Liver (tissue), 9 donors: ENCODE data around the gene LRRN1. TPM values are rescaled to one million over a fixed set of nuclear protein-coding genes. Genes with fewer than 3 reads are reported as not detected.

Experiments
- DNase-seq: peaks from one replicate; pipeline ENCODE4 v3.0.0-alpha.2; 2017; ENCODE audit warnings: low spot score
- H3K27ac ChIP-seq, 2 donors: one replicate each; pipeline ENCODE4 v1.7.0; 2013; ENCODE audit warnings: inconsistent platforms in 2 of 2, low read length in 2 of 2, control low read depth in 1 of 2, low read depth in 1 of 2, mild to moderate bottlenecking in 1 of 2
- H3K27me3 ChIP-seq, 4 donors: one replicate each; pipeline versions ENCODE4 v1.6.1 to v1.7.0; 2013; ENCODE audit warnings: low read length in 3 of 4, inconsistent platforms in 1 of 4, mild to moderate bottlenecking in 1 of 4, moderate library complexity in 1 of 4; ENCODE audit not compliant: control insufficient read depth in 4 of 4, insufficient read depth in 4 of 4
- H3K36me3 ChIP-seq, 4 donors: one replicate each; pipeline versions ENCODE4 v1.6.1 to v1.7.0; 2013; ENCODE audit warnings: low read length in 3 of 4, mild to moderate bottlenecking in 3 of 4, low read depth in 1 of 4, moderate library complexity in 1 of 4; ENCODE audit not compliant: control insufficient read depth in 4 of 4, insufficient read depth in 3 of 4
- H3K4me1 ChIP-seq, 4 donors: one replicate each; pipeline versions ENCODE4 v1.6.1 to v1.7.0; 2013; ENCODE audit warnings: low read length in 3 of 4, mild to moderate bottlenecking in 3 of 4, moderate library complexity in 1 of 4; ENCODE audit not compliant: control insufficient read depth in 4 of 4, insufficient read depth in 4 of 4
- H3K4me3 ChIP-seq, 3 donors: one replicate each; pipeline versions ENCODE4 v1.6.1 to v1.7.0; 2013; ENCODE audit warnings: low read length in 3 of 3, control low read depth in 1 of 3, low read depth in 1 of 3, mild to moderate bottlenecking in 1 of 3
- H3K9ac ChIP-seq, 2 donors: one replicate each; pipeline ENCODE4 v1.7.0; 2013; ENCODE audit warnings: low read length in 2 of 2, mild to moderate bottlenecking in 2 of 2, moderate library complexity in 2 of 2, control low read depth in 1 of 2, low read depth in 1 of 2
- H3K9me3 ChIP-seq, 4 donors: one replicate each; pipeline versions ENCODE4 v1.6.1 to v1.7.0; 2013; ENCODE audit warnings: low read length in 3 of 4; ENCODE audit not compliant: control insufficient read depth in 4 of 4
- EGR1 ChIP-seq, 2 donors: IDR thresholded peaks; 2 replicates each; pipeline ENCODE4 v1.6.1; 2016 to 2018; ENCODE audit warnings: antibody characterized with exemption in 2 of 2, low read depth in 2 of 2
- FOXA1 ChIP-seq: IDR thresholded peaks from 2 replicates; pipeline ENCODE4 v1.6.1; 2016; ENCODE audit warnings: antibody characterized with exemption
- FOXA2 ChIP-seq: IDR thresholded peaks from 2 replicates; pipeline ENCODE4 v1.6.1; 2016; ENCODE audit warnings: antibody characterized with exemption
- GABPA ChIP-seq, 2 donors: IDR thresholded peaks in 1 of 2; conservative IDR thresholded peaks in 1 of 2; 2 replicates each; pipeline ENCODE4 v1.6.1; 2016; ENCODE audit warnings: antibody characterized with exemption in 2 of 2, mild to moderate bottlenecking in 1 of 2, moderate library complexity in 1 of 2
- HNF4A ChIP-seq, 2 donors: conservative IDR thresholded peaks; 2 replicates each; pipeline ENCODE4 v1.6.1; 2016; ENCODE audit warnings: antibody characterized with exemption in 2 of 2, mild to moderate bottlenecking in 2 of 2
- HNF4G ChIP-seq: IDR thresholded peaks from 2 replicates; pipeline ENCODE4 v1.6.1; 2016; ENCODE audit warnings: antibody characterized with exemption
- JUND ChIP-seq, 2 donors: IDR thresholded peaks; 2 replicates each; pipeline ENCODE4 v1.6.1; 2016; ENCODE audit warnings: antibody characterized with exemption in 2 of 2
- NR2F2 ChIP-seq: IDR thresholded peaks from 2 replicates; pipeline ENCODE4 v1.6.1; 2016; ENCODE audit warnings: antibody characterized with exemption
- RAD21 ChIP-seq, 2 donors: IDR thresholded peaks; 2 replicates each; pipeline ENCODE4 v1.6.1; 2016; ENCODE audit warnings: antibody characterized with exemption in 2 of 2, mild to moderate bottlenecking in 2 of 2
- RXRA ChIP-seq, 2 donors: IDR thresholded peaks; 2 replicates each; pipeline ENCODE4 v1.6.1; 2017 to 2018; ENCODE audit warnings: antibody characterized with exemption in 2 of 2, mild to moderate bottlenecking in 1 of 2
- SP1 ChIP-seq: IDR thresholded peaks from 2 replicates; pipeline ENCODE4 v1.6.1; 2018; ENCODE audit warnings: antibody characterized with exemption, mild to moderate bottlenecking
- TAF1 ChIP-seq: conservative IDR thresholded peaks from 2 replicates; pipeline ENCODE4 v1.6.1; 2016; ENCODE audit warnings: antibody characterized with exemption, mild to moderate bottlenecking
- YY1 ChIP-seq: IDR thresholded peaks from 2 replicates; pipeline ENCODE4 v1.6.1; 2016; ENCODE audit warnings: antibody characterized with exemption, mild to moderate bottlenecking
- WGBS: extraction: QIAGEN DNeasy Blood & Tissue Kit; methylation state at CpG from one replicate; pipeline ENCODE4 v1.1.7; 2013; 5-methylcytosine and 5-hydroxymethylcytosine counted together
- polyA plus RNA-seq, 2 donors: library from polyadenylated mRNA; stranded (reverse) in 1 of 2; unstranded in 1 of 2; fragments of 200-250 nt in 1 of 2; fragments of >200 nt in 1 of 2; fragmentation: Nextera tagmentation in 1 of 2; extraction: Ambion mirVana in 1 of 2; gene quantifications; one replicate each; pipeline versions ENCODE4 v1.2.1 to v1.2.3, GENCODE V29; 2013 to 2015
- total RNA-seq, 2 donors: library from RNA; depleted of rRNA; stranded (reverse); fragments of >200 nt; gene quantifications; one replicate each; pipeline ENCODE4 v1.2.3, GENCODE V29; 2014
- TF ChIP-seq, protein P1 (sequence below): IDR thresholded peaks from 2 replicates; pipeline ENCODE4 v1.6.1; 2016; ENCODE audit warnings: antibody characterized with exemption
- TF ChIP-seq, protein P2 (sequence below): IDR thresholded peaks from 2 replicates; pipeline ENCODE4 v1.6.1; 2016; ENCODE audit warnings: antibody characterized with exemption, mild to moderate bottlenecking
- TF ChIP-seq, protein P3 (sequence below): IDR thresholded peaks from 2 replicates; pipeline ENCODE4 v1.6.1; 2016; ENCODE audit warnings: antibody characterized with exemption
- donor health status: healthy.
- donor health status: healthy.
- donor health status: healthy.
- donor health status: healthy.
- donor health status: healthy.

LRRN1 gene
- total and polyA plus RNA-seq, 4 donors = 0.14 to 0.59 (median 0.27) TPM

DNA sequence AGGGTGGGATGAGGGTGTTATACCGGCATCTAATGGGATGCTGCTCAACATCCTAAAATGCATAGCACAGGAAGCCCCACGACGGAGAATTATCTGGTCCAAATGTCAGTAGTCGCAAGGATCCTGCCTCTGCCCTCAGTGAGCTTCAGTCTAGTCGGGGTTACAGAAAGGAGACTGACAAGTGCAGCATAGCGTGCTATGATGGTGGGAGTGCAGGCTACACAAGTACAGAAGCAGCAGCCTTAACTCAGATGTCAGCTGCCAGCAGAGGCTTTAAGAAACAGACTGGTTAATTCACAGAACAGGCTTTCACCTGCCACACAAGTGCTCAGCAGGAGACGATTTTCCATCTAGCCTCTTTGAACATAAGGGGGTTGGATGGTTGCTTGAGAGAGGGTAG, 6.9 kb downstream of the LRRN1 start:
- Histone ChIP-seq H3K36me3 (no peaks in the 10 kb centered on the region), H3K9me3 (no peaks in the 10 kb centered on the region), H3K4me1 (peaks cover 0 to 4% (median 2%) of the 10 kb centered on the region in 4 donors), H3K27ac (no peak overlapping the region), H3K27me3 (peaks cover 0 to 4% (median 0%) of the 10 kb centered on the region in 4 donors), H3K9ac (no peak overlapping the region), H3K4me3 (no peak overlapping the region)
- 91% methylated on average over 7 of the region's 7 CpGs for WGBS
- DNase-seq = no peak
- TF ChIP-seq NR2F2 (no peak), YY1 (no peak), RAD21 (IDR thresholded peaks at IDR 0.05) (no peak), JUND (IDR thresholded peaks at IDR 0.05) (no peak), TAF1 (no peak), RXRA (IDR thresholded peaks at IDR 0.05) (no peak), FOXA2 (no peak), GABPA (IDR thresholded peaks at IDR 0.05 in 1 of 2, conservative IDR thresholded peaks at IDR 0.05 in 1 of 2) (no peak), HNF4A (conservative IDR thresholded peaks at IDR 0.05) (no peak), EGR1 (IDR thresholded peaks at IDR 0.05; ENCODE audit: low read depth in 2 of 2) (no peak), HNF4G (no peak), FOXA1 (no peak), SP1 (no peak)
- TF ChIP-seq, protein P1, sequence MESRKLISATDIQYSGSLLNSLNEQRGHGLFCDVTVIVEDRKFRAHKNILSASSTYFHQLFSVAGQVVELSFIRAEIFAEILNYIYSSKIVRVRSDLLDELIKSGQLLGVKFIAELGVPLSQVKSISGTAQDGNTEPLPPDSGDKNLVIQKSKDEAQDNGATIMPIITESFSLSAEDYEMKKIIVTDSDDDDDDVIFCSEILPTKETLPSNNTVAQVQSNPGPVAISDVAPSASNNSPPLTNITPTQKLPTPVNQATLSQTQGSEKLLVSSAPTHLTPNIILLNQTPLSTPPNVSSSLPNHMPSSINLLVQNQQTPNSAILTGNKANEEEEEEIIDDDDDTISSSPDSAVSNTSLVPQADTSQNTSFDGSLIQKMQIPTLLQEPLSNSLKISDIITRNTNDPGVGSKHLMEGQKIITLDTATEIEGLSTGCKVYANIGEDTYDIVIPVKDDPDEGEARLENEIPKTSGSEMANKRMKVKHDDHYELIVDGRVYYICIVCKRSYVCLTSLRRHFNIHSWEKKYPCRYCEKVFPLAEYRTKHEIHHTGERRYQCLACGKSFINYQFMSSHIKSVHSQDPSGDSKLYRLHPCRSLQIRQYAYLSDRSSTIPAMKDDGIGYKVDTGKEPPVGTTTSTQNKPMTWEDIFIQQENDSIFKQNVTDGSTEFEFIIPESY = no peak
- TF ChIP-seq, protein P2, sequence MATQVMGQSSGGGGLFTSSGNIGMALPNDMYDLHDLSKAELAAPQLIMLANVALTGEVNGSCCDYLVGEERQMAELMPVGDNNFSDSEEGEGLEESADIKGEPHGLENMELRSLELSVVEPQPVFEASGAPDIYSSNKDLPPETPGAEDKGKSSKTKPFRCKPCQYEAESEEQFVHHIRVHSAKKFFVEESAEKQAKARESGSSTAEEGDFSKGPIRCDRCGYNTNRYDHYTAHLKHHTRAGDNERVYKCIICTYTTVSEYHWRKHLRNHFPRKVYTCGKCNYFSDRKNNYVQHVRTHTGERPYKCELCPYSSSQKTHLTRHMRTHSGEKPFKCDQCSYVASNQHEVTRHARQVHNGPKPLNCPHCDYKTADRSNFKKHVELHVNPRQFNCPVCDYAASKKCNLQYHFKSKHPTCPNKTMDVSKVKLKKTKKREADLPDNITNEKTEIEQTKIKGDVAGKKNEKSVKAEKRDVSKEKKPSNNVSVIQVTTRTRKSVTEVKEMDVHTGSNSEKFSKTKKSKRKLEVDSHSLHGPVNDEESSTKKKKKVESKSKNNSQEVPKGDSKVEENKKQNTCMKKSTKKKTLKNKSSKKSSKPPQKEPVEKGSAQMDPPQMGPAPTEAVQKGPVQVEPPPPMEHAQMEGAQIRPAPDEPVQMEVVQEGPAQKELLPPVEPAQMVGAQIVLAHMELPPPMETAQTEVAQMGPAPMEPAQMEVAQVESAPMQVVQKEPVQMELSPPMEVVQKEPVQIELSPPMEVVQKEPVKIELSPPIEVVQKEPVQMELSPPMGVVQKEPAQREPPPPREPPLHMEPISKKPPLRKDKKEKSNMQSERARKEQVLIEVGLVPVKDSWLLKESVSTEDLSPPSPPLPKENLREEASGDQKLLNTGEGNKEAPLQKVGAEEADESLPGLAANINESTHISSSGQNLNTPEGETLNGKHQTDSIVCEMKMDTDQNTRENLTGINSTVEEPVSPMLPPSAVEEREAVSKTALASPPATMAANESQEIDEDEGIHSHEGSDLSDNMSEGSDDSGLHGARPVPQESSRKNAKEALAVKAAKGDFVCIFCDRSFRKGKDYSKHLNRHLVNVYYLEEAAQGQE = no peak
- TF ChIP-seq, protein P3, sequence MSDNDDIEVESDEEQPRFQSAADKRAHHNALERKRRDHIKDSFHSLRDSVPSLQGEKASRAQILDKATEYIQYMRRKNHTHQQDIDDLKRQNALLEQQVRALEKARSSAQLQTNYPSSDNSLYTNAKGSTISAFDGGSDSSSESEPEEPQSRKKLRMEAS = no peak

DNA sequence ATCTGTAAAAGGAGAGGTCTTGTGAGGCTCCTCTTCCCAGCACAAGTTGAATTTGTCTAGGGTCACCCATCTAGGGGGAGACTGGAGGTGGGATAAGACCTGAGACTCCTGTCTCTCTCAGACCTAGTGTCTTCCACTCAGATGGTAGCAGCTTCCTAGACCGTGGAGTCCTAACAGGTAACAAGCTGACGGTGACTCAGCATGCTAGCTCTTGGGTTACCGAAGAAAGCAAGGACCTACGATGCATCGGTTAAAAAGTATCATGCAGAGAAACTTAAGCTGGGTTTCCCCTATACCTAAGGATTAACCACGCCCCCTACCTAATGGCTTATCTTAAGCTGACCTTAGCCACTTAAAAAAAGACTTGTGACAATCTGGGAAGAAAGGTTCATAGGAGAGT, 7.6 kb downstream of the LRRN1 start:
- no peaks in the 10 kb centered on the region for H3K4me1 ChIP-seq
- H3K4me3 ChIP-seq = no peak overlapping the region
- H3K9ac ChIP-seq = no peak overlapping the region
- no peak overlapping the region for H3K27ac ChIP-seq
- no peaks in the 10 kb centered on the region for H3K9me3 ChIP-seq
- H3K36me3 ChIP-seq = no peaks in the 10 kb centered on the region
- TF ChIP-seq HNF4G = no peak
- no peak for DNase-seq
- peaks cover 0 to 4% (median 0%) of the 10 kb centered on the region in 4 donors for H3K27me3 ChIP-seq
- 83% methylated on average over 6 of the region's 6 CpGs for WGBS
